Large intestine (tissue), 3 donors: Measurements from ENCODE around the gene CD248. TPM values are rescaled to one million over a fixed set of nuclear protein-coding genes. Genes with fewer than 3 reads are reported as not detected.

Experiments
- DNase-seq, 2 donors: peaks; one replicate each; pipeline versions ENCODE4 v3.0.0 to v3.0.0-alpha.2; 2013
- H3K27ac ChIP-seq: one replicate; pipeline ENCODE4 v1.5.1; 2013; ENCODE audit warnings: low read length
- H3K27me3 ChIP-seq: 2 replicates; pipeline ENCODE4 v1.6.1; 2013; ENCODE audit warnings: low read length; ENCODE audit not compliant: control insufficient read depth, insufficient read depth
- H3K36me3 ChIP-seq: 2 replicates; pipeline ENCODE4 v1.6.1; 2013; ENCODE audit warnings: low read length; ENCODE audit not compliant: control insufficient read depth, insufficient read depth
- H3K4me1 ChIP-seq: one replicate; pipeline ENCODE4 v1.6.1; 2013; ENCODE audit warnings: low read length; ENCODE audit not compliant: control insufficient read depth, insufficient read depth
- H3K4me3 ChIP-seq: one replicate; pipeline ENCODE4 v1.5.1; 2013; ENCODE audit warnings: low read length
- H3K9me3 ChIP-seq: one replicate; pipeline ENCODE4 v1.6.1; 2013; ENCODE audit warnings: mild to moderate bottlenecking, low read depth, low read length, moderate library complexity; ENCODE audit not compliant: control insufficient read depth
- WGBS: methylation state at CpG from one replicate; pipeline ENCODE4 v1.1.5; 2013; ENCODE audit warnings: low lambda C conversion rate; ENCODE audit not compliant: insufficient coverage; 5-methylcytosine and 5-hydroxymethylcytosine counted together
- polyA plus RNA-seq: library from polyadenylated mRNA; unstranded; fragments of 120-200 nt; gene quantifications from one replicate; pipeline ENCODE4 v1.2.1, GENCODE V29; 2013

Gene CD248
- polyA plus RNA-seq, 1 donor, result 24.6 TPM

- Histone ChIP-seq H3K4me3 (no peak overlapping the region), H3K4me1 (peaks cover 15% of the 10 kb centered on the region), H3K9me3 (no peaks in the 10 kb centered on the region), H3K36me3 (peaks cover 49% of the 10 kb centered on the region), H3K27me3 (no peaks in the 10 kb centered on the region), H3K27ac (no peak overlapping the region)
- no CpG with 5 or more reads among the region's 42 CpGs for WGBS
- no peak for DNase-seq
These were observed 18.0 kb upstream of the CD248 start for GRCh38 chr11:66334605-66335442.

GRCh38 chr11:66333896-66334604, 17.2 kb upstream of the CD248 start:
- 100% methylated on average over 1 of the region's 29 CpGs for WGBS
- Histone ChIP-seq H3K27ac (no peak overlapping the region), H3K36me3 (peaks cover 41% of the 10 kb centered on the region), H3K4me1 (peaks cover 15% of the 10 kb centered on the region), H3K27me3 (no peaks in the 10 kb centered on the region), H3K4me3 (no peak overlapping the region), H3K9me3 (no peaks in the 10 kb centered on the region)
- no peak for DNase-seq

DNA sequence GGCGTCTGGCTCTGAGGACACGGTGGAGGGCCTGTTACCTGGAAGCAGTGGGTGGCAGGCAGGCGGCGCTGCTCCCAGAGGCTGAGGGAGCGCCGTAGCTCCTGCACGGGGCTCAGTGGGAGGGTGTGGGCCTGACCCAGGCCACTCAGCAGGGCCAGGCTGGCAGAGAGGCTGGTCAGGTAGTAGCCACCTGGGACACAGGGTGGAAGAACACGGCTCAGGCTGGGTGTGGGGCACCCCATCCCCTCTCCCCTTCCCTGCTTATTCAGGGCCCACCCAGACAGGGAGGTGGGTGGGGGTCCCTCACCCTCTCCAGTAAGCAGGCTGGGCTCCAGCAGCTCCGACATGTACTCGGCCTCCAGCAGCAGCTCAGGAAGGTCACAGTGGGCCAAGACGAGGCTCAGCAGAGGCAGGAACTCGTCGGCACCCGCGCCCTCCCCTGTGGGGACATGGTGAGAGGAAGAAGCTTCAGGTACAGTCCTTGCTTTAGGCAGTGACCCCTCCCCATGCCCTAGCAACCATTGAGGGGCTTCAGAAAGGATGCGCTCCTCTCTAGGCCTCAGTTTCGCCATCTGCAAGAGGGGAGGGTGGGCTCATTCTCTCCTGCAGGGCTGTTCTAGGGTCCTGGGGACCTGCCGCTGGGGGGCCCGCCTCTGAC, 16.5 kb upstream of the CD248 start:
- Histone ChIP-seq H3K27me3 (no peaks in the 10 kb centered on the region), H3K9me3 (no peaks in the 10 kb centered on the region), H3K27ac (no peak overlapping the region), H3K4me3 (no peak overlapping the region), H3K36me3 (peaks cover 34% of the 10 kb centered on the region), H3K4me1 (peaks cover 18% of the 10 kb centered on the region)
- DNase-seq, result no peak
- no CpG with 5 or more reads among the region's 19 CpGs for WGBS

DNA sequence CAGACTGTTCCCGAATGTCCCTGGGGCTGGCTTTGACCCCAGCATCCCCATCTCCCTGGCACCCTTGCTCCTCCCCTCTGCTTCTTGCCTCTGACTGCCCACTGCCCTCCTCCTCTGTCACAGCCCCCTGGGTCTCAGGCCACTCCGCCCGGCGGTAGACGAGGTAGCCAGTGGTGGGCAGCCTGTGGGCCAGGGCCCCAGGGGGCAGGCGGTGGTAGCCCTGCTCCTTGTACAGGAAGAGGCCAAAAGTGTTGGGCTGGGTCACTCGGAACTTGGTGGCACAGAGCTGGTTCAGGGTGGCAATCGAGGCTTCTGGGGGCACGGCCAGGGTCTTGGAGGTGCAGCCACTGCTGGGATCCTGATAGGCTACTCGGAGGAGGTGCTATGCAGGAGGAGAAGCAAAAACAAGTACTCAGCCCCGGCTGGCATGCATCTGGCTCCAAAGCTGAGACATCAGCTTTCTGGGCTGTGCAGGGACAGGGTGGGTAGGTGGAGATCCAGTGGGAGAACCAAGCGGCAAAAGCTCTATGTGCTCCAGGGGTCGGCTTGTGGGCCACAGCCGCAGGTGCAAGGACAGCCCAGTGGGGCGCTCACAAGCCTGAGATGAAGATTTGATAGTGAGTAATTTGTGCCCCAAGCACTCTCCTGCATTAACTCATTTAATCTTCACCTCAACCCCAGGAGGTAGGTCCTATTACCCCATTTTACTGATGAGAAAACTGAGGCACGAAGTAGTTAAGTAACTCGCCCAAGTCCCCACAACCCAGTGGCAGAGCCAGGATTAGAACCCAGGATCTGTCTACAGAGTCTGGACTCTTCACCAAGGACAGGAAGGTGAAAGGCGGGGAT, 15.8 kb upstream of the CD248 start:
- peaks cover 23% of the 10 kb centered on the region for H3K4me1 ChIP-seq
- H3K4me3 ChIP-seq, result no peak overlapping the region
- H3K27ac ChIP-seq, result no peak overlapping the region
- H3K36me3 ChIP-seq, result peaks cover 27% of the 10 kb centered on the region
- WGBS, result no CpG with 5 or more reads among the region's 18 CpGs
- no peaks in the 10 kb centered on the region for H3K9me3 ChIP-seq
- no peaks in the 10 kb centered on the region for H3K27me3 ChIP-seq
- no peak for DNase-seq

- WGBS, result no CpG with 5 or more reads among the region's 12 CpGs
- H3K4me3 ChIP-seq, result no peak overlapping the region
- peaks cover 21% of the 10 kb centered on the region for H3K36me3 ChIP-seq
- H3K4me1 ChIP-seq, result peaks cover 28% of the 10 kb centered on the region
- DNase-seq, result no peak
- H3K27me3 ChIP-seq, result no peaks in the 10 kb centered on the region
- H3K27ac ChIP-seq, result no peak overlapping the region
- no peaks in the 10 kb centered on the region for H3K9me3 ChIP-seq
These were observed 14.9 kb upstream of the CD248 start for GRCh38 chr11:66331542-66332370.

DNA sequence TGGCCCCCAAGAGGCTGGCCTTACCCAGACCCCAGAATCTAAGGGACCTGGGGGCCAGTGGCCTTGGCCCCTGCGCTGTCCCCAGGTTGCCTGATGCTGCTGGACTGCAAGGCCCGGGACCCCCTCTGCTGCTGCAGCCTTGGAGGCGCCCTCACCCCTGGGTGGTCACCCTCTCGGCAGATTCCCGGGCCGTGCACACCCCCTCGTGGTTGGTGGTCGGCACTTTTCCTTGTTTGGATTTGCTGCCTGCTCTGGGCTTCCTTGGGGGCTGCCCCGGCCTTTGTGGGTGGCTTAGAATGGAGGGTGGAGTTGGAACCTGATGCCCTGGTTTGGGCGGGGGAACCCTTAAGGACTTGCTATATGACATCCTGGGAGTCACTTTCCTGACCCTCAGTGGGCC, 14.1 kb upstream of the CD248 start:
- WGBS, result no CpG with 5 or more reads among the region's 10 CpGs

DNA sequence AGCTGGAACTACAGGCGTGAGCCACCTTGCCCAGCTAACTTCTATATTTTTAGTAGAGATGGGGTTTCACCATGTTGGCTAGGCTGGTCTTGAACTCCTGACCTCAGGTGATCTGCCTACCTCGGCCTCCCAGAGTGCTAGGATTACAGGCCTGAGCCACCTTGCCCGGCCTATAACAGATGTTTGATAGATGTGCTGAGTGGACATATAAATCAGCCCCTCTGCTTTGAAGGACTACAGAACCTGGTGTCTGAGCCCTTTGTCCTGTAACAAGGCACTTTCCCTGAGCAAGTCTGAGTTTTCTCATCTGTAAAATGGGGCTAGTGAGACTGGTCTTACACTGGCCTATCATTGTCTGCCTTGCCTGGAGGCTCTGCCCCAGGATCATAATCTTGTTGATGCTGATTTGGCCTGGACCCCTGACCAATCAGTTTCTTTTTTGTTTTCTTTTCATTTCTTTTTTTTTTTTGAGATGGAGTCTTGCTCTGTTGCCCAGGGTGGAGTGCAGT, 12.4 kb upstream of the CD248 start:
- no CpG with 5 or more reads among the region's 3 CpGs for WGBS
- Histone ChIP-seq H3K4me3 (no peak overlapping the region), H3K4me1 (peaks cover 21% of the 10 kb centered on the region), H3K27me3 (no peaks in the 10 kb centered on the region), H3K27ac (no peak overlapping the region), H3K36me3 (peaks cover 21% of the 10 kb centered on the region), H3K9me3 (no peaks in the 10 kb centered on the region)
- DNase-seq, result no peak

More for the DNA sequence above, 14.1 kb upstream of the CD248 start:
- DNase-seq, result no peak
- no peaks in the 10 kb centered on the region for H3K27me3 ChIP-seq
- peaks cover 28% of the 10 kb centered on the region for H3K4me1 ChIP-seq
- peaks cover 21% of the 10 kb centered on the region for H3K36me3 ChIP-seq
- H3K4me3 ChIP-seq, result no peak overlapping the region
- no peak overlapping the region for H3K27ac ChIP-seq
- H3K9me3 ChIP-seq, result no peaks in the 10 kb centered on the region

DNA sequence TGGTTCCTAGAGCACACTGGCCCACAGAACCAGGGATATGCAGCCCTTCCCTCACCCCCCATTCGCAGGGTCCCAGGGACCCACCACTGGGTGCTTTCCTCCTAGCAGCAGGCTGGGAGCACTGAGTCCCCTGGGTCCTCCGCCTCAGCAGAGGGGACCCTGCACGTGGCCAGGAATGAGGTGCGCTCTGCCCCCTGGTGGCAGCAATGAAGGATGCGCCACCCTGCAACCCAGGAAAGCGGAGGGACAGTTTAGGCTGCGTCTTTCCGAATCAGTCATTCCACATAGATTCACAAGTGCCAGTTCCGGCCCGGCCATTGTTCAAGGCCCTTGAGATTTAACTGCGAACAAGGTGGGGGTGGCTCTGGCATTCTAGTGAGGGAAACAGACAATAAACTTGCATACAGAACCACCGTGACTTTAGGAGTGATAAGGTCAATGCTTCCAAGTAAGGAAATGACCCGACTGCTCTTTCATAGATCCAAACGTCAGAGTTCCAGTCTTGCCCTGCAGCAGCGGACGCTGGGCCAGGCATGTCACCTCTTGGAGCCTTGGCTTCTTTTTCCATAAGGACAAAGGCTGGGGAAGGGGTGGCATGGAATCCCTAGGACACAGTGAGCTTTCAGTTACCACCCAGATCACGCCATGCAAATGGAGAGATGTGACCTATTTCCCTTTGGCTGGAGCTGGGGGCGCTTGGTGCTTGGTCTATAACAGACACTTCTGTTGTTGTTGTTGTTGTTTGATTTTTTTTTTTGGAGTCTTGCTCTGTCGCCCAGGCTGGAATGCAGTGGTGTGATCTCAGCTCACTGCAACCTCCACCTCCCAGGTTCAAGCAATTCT, 11.7 kb upstream of the CD248 start:
- Histone ChIP-seq H3K36me3 (peaks cover 18% of the 10 kb centered on the region), H3K9me3 (no peaks in the 10 kb centered on the region), H3K4me1 (peaks cover 21% of the 10 kb centered on the region), H3K27ac (no peak overlapping the region), H3K27me3 (no peaks in the 10 kb centered on the region), H3K4me3 (peak overlapping the region; percentile 6)
- peak; percentile 73 to 75 for DNase-seq
- WGBS, result 100% methylated on average over 1 of the region's 19 CpGs

GRCh38 chr11:66328031-66328301, 11.1 kb upstream of the CD248 start:
- peaks cover 13% of the 10 kb centered on the region for H3K36me3 ChIP-seq
- H3K27ac ChIP-seq, result no peak overlapping the region
- no CpG with 5 or more reads among the region's 3 CpGs for WGBS
- no peaks in the 10 kb centered on the region for H3K9me3 ChIP-seq
- H3K4me1 ChIP-seq, result peaks cover 21% of the 10 kb centered on the region
- no peaks in the 10 kb centered on the region for H3K27me3 ChIP-seq
- H3K4me3 ChIP-seq, result no peak overlapping the region
- no peak for DNase-seq
